Stimulated activated CD4-positive, alpha-beta T cell treated with anti-CD3 and anti-CD28 coated beads, Interleukin-12 subunit alpha, Interleukin-12 subunit beta, amount 100 ng/mL, for 24 hours (primary cell): ENCODE measurements around the gene WBP4.
A peak's percentile ranks its signal among the peaks of the same experiment; 100 is the strongest.

Experiments used
- DNase-seq, 2 experiments: peaks; one replicate each; pipeline ENCODE4 v3.0.0-alpha.2; 2020; ENCODE audit warnings: low read depth in 2 of 2

WBP4 gene

DNA sequence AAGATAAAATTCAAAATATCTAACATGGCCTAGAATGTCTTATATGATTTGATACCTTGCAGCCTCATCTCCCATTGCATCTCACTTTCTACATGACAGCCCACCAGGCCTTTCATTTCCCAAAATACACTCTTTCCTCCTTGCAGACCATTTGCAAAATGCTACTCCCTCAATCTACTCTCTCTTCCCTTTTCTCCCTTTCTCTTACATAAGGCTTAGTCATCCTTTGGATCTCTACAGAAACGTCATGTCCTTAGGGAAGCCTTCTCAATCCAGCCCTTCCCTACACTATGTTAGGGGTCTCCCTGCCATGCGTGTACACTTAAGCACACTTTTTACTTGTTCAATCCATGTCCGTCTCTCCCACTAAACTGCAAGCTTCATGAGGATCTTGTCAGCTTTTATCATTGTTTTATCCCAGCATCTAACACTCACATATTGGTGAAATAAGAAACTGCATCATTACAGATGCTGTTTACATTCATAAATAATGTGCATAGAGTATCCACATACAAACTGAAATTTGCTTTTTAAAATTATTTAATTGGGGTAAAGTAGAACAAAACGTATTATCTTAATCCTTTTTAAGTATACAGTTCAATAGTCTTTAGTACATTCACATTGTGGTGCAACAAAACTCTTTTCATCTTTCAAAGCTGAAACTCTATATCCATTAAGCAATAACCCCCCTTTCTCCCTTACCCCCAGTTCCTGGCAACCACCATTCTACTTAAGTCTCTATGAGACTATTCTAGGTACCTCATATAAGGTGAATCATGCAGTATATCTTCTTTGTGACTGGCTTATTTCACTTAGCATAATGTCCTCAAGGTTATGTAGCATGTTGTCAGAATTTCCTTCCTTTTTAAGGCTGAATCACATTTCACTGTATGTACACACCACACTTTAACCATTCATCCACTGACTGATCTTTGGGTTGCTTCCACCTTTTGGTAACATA is 11.5 kb upstream of the WBP4 start:
- DNase-seq = no peak

DNA sequence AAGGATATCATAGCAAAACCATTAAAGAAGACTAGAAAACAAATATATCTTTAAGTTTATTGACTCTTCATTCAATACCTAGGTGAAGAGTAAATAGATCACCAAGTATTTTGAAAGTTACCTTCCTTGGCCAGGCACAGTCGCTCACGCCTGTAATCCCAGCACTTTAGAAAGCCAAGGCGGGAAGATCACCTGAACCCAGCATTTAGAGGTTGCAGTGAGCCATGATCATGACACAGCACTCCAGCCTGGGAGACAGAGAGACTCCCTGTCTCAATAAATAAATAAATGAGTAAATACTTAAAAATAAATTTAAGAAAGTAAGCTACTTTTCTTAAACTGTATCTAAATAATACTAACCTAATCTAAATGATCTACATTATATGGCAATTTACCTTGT is 8.9 kb upstream of the WBP4 start:
- no peak for DNase-seq

DNA sequence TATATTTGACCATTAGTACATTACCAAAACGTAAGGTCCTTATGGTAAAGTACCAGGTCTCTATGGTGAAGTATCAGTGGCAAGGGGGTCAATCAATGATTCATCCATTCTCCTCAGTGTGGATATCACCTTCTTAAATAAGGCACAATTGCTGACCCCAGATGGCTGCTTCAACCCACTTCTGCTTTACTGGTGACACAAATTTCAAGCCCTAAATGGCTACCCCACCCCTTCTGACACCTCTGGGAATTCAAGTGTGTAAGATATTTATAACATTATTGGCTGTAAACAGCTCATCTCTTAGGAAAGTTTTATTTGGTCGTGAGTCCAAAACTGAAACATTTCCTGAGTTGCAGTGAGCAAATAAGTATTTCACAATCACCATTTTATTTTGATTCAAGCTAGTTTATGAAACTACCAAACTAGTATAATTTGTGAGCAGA is 7.9 kb upstream of the WBP4 start:
- no peak for DNase-seq

DNA sequence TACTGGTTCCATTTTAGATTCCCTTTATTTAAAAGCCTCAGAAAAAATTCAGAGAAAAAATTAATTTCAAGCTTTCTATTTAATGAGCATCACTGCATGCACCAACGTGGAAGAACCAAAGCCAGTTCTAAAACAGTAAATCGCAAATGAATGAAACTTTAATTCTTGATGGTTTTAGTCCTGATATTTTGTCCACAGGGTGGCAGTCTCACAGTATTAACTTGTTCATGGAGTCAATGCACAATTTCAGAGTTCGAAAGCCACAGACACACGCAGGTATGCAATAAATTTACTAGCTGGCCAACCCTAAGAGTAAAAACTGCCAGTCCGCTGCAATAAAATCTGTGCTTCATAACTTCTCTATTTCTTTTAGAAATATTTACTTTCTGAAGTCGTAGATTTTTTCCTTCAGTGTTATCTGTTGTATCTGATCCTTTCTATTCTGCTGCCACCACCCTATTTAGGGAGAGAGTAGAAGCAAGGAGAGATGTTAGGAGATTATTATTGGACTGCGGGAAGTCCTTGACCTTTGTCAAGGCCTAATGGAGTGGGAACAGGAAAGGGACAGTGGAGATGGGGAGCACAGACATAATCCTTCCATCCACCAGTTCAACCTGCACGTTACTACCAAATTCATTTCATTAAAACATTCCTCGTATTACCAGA is 7.0 kb upstream of the WBP4 start:
- no peak for DNase-seq

DNA sequence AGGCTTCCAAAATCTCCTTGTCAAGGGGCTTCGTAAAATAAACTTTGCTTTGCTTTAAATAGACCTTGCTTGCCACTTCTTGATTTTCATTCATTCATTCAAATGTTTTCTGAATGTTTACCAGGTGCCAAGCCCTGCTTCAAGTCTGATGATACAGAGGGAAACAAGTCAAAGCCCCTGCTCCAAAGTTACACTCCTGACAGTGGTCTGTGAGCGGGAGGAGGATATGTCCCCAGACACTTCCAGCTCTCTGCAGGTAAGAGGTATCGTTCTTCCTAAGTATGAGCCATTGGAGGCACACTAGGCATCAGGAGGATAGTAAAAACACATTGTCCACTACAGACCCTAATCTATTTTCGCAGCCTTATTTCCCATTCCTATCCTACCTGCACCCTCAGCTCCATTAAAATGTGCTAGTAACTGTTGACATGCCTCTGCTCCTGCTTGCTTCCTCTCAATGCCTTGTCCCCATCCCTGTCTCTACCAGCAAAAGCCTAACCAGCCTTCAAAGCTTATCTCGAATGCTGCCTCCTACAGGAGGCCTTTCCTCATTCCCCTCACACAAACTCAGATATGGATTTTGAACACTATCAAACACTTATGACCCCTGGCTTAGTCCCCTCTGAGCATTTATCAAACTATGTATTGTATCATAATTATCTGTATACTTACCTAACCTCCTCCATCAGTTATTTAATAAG is 6.2 kb upstream of the WBP4 start:
- DNase-seq = no peak

DNA sequence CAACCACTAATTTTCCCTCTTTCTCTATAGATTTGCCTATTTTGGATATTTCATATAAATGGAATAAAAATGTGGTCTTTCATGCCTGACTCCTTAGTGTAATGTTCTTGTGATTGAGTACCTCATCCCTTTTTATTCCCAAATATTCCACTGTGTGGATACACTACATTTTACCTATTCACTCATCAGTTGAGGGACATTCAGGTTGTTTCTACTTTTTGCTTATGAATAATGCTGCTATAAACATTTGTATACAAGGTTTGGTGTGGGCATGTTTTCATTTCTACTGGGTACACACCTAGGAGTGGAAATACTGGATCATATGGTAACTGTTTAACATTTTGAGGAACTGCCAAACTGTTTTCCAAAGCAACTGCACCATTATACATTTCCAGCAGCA is 5.1 kb upstream of the WBP4 start:
- DNase-seq = no peak

DNA sequence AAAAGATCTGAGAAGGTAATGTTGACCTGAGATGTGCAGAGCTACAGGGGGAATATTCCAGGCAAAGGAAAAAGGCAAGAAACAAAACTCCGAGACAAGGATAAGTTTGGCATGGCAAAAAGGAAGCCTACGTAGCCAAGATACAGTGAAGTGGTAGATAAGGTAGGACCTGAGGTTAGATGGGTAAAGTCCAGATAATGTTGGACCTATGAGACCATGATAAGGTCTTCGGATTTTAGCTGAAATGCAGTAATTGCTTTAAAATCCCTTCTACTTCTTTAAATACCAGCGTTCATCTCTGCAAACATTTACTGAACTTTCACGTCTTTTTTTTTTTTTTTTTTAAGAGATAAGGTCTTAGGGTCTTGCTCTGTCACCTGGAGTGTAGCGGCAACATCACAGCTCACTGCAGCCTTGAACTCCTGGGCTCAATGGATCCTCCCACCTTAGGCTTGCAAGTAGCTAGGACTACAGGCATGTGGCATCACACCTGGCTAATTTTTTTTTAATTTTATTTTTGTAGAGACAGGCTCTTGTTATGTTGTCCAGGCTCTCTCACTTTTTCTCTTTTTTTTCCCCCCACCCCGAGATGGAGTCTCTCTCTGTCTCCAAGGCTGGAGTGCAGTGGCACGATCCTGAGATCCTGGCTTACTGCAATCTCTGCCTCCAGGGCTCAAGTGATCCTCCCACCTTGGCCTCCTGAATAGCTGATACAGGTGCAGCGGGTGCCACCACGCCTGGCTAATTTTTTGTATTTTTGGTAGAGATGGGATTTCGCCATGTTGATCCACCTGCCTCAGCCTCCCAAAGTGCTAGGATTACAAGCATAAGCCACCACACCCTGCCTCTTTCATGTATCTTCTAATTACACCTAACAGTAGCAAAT is 4.2 kb upstream of the WBP4 start:
- DNase-seq = no peak

DNA sequence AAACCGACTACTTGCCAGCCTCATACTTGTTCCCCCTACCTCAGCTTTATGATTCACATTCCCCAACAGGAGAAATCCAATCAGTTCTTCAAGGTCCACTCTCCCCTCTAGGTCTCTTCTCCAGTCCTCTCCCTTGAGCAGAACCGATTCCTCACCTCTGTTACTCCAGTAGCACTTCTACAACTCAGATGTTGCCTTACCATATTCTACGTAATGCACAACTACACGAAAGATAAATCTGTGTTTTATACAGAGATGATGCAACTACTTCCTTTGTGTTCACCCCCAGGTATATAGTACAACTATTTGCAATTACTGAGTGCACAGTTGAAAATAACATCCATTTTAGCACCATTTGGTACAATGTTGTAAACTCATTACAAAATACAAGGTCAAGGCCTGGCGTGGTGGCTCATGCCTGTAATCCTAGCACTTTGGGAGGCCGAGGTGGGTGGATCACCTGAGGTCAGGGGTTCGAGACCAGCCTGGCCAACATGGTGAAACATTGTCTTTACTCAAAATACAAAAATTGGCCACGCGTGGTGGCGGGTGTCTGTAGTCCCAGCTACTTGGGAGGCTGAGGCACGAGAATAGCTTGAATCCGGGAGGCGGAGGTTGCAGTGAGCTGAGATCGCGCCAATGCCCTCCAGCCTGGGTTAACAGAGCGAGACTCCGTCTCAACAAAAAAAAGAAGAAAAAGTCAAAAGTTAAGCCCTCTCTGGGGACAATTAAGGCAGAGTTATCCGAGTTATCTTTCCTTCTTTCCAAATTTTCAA is 2.8 kb upstream of the WBP4 start:
- DNase-seq = no peak

DNA sequence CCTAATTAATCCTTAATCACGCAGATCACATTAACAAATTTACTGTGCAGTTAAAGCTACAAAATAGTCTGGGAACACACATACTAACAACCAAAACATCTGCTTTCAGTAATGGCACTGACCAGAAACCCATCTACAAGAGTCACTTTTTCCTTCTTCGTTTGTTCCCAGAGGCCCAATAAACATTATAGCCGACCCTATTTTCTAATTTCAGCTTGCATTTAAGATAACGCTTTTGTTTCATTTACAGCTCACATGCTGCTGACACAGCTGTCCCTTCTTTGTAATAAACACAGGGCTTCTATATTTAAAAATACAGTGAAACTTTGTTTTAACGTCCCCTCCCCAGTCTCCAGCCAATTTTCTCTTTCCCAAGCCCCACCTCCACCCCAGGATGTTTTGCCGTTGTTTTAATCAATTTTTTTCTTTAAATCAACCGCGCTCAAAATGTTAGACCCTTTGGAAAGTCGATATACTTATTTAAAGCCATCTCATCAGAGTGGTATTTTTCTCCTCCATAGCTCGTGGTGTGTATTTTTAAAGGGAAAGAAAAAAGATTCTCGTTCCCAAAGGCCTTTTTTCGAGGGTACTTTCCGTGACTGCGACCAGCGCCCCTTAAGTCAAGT is 1.7 kb upstream of the WBP4 start:
- no peak for DNase-seq

DNA sequence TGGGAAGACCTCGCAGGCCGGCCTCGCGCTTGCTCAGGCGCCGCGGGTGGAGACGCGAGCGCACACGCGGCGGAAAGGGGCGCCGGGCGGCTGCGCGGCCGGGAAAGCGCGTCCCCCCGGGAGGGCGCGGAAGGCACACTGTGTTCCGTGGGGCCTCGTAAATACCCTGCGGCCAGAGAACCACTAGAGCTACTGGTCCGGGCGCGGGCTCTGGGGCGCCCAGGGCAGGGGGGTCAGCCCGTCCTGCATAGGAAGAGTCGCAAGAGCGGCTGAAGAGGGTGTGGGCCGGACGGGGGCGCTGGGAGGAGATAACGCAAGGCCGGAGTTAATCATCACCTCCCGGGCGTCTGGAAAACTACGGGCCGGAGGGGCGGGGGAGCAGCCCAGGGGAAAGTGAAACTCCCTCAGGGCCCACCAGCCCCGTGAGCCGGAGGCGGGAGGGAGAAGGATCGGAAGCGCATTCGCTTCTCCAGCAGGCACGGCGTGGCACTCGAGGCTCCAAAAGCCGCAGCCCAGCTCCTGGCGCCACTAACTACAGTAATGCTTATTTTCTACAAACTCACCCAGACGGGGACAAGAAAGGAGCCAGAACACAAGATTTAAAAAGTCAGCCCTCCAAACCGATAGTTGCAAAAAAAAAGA is 1.1 kb upstream of the WBP4 start:
- DNase-seq = peak; percentile 70 to 81

DNA sequence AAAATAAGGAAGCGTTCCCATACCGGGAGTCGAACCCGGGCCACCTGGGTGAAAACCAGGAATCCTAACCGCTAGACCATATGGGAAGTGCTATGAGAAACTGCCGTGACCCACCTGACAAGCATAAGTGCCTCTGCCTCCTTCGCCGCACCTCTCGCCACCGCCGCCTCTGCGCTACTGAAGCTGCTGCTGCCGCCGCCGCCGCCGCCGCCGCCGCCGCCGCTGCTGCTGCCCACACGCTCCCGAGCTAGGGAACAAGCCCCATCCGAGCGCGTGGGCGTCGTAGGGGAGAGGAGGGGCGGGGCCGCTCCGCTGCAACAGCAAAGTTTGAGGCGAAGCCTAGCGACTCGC is 610 bp upstream of the WBP4 start:
- DNase-seq = peak; percentile 77 to 82

DNA sequence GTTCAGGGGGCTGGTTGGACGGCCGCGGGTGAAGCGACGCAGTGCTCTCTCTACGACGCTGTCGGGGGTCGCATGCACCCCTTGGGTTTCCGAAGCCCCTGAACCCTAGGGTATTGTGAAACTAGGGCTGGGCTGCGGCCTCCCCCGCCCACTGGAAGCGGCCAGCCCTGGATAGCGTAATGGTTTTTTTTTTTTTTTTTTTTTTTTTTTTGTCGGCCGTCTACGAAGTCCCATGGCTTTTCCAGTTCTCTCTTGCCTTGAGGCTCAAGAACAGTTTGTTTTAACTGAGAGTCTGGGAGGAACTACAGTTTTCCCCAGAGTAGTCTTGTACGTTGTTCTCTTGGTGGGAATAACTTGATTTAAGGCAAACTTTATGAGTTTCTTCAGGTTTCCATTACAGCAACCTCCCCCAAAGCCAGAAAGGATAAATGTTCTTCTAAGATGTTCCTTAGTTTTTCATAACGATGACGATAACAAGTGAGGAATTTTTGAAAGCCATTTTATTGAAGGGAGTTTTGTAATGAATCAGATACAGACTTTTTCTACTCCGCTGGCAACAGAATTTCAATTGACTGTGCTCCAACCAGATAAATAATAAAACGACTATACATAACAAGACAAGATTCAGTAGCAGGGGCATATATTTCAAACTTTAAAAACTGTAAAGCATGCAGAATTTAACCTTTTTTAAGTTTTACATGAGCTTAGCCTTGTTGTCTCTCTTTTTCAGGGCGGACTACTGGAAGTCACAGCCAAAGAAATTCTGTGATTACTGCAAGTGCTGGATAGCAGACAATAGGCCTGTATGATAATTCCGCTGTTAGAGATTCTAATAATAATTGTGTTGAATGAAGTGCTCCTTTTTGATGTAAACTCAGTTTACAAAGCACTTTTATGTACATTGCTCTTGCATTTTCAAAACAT is 867 bp downstream of the WBP4 start:
- no peak for DNase-seq

DNA sequence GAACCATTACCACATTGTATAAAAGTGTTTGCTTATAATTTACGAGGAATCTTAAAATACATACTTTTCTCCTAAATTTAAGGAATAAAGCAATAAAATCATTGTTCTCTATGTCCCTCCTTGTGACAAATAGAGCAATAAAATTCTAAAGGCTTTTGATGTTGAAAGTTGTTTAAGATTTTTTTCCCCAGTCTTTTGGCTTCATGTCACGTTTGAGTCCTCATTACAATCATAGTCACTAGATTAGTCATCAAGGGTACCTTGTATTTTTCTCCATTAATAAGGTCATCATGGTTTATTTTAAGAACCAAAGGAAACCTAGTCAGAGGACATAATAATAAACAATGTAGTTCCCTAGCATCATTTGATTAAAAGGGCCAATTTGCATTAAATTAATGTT is 3.2 kb downstream of the WBP4 start:
- no peak for DNase-seq

DNA sequence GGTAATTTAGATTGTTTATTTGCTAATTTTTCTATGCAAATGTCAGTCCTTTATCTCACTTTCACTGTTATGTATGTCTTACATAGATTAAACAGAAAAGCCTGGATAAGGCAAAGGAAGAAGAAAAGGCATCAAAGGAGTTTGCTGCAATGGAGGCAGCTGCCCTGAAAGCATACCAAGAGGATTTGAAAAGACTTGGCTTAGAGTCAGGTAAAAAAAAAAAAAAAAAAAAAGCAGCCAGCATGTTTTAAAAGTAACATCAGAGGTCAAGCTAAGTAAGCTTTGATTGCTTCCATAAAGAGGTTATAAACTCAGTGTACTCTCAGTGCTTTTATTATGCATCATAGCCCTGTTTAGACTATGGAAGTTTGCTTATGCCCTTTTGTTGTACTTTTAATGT is 3.8 kb downstream of the WBP4 start:
- DNase-seq = no peak

DNA sequence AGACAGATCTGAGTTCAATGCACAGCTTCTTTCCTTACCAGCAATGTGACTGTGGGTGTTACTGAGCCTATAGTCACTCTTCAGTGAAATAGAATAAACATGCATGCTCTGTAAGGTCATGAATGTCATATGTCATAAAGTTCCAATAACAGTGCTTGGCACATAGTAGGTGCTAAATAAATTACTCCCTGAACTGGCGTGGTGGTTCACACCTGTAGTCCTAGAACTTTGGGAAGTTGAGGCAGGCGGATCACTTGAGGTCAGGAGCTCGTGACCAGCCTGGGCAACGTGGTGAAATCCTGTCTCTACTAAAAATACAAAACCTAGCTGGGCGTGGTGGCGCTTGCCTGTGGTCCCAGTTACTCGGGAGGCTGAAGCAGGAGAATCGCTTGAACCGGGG is 13.2 kb downstream of the WBP4 start:
- DNase-seq = no peak

DNA sequence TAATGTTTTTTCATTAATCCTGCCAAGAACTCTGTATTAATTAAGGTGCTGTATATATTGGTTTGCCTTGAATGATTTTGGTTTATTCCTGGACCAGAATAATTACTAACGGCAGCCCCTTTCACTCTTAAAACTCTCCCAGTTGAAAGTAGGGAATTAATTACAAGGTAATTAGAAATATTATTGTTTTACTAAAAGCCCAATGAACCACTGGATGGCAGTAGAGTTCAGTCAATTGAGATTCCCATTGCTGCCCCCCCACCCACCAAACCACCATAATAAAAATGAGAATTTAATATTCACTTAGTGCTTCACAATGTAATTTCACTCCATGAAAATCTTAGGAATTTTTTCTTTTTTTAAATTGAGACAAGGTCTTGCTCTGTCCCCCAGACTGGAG is 13.7 kb downstream of the WBP4 start:
- DNase-seq = no peak

DNA sequence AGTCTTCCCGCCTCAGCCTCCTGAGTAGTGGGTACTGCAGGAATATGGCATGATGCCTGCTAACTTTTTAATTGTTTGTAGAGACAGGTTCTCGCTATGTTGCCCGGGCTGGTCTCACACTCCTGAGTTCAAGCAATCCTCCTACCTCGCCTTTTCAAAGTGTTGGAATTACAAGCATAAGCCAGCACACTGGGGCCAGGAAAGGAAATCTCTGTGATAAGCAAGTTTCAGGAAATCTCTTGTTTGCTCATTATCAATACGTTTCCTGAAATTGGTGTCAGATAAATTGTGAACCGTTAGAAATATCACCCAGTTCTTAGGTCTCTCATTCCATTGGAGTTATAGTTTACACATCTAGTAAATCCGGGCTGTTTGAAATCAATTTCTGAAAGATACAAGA is 14.2 kb downstream of the WBP4 start:
- no peak for DNase-seq

DNA sequence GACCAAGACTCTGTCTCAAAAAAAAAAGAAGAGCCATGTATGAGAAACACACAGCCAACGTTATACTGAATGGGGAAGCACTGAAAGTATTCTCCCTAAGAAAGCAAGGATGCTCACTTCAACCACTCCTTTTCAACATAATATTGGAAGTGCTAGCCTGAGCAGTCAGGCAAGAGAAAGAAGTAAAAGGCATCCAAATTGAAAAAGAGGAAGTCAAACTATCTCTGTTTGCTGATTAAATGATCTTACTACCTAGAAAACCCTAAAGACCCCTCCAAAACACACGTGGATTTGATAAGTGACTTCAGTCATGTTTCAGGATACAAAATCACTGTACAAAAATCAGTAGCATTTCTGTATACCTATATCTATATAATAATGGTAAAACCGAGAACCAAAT is 16.2 kb downstream of the WBP4 start:
- no peak for DNase-seq

DNA sequence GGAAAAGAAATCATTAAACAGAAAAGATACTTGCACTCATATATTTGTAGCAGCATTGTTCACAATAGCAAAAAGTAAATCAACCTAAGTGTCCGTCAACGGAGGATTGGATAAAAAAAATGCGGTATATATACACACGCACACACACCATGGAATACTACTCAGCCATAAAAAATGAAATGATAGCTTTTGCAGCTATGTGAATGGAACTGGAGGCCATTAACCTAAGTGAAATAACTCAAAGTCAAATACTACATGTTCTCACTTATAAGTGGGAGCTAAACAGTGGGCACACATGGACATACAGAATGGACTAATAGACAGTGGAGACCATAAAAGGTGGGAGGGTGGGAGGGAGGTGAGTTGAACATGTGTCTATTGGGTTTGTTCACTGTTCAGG is 18.4 kb downstream of the WBP4 start:
- no peak for DNase-seq
